ENCODE results near the gene FXYD3.

FXYD3 gene

DNA sequence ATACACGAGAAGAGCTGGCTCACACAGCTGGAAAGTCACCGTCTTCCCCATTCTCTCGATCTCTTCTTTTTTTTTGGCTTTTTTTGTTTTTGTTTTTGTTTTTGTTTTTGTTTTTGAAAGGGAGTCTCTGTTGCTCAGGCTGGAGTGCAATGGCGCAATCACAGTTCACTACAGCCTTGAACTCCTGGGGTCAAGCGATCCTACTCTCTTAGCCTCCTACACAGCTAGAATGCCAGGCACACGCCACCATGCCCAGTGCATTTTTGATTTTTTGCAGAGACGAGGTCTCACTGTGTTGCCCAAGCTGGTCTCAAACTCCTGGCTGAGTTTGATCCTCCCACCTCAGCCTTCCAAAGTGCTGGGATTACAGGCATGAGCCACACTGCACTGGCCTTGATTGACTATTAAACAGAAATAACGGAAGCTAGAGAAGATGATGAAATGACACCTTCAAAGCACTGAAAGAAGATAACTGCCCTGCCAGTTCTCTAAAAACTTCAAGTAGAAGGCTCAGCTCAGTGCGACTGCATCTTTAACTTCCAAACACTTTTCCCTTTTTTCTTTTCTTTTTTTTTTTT lies 4.0 kb downstream of the FXYD3 start:
- FAIRE-seq (no peak), DNase-seq (ENCODE audit: insufficient read length, low spot score) (no peak)
- TF ChIP-seq, protein P1, sequence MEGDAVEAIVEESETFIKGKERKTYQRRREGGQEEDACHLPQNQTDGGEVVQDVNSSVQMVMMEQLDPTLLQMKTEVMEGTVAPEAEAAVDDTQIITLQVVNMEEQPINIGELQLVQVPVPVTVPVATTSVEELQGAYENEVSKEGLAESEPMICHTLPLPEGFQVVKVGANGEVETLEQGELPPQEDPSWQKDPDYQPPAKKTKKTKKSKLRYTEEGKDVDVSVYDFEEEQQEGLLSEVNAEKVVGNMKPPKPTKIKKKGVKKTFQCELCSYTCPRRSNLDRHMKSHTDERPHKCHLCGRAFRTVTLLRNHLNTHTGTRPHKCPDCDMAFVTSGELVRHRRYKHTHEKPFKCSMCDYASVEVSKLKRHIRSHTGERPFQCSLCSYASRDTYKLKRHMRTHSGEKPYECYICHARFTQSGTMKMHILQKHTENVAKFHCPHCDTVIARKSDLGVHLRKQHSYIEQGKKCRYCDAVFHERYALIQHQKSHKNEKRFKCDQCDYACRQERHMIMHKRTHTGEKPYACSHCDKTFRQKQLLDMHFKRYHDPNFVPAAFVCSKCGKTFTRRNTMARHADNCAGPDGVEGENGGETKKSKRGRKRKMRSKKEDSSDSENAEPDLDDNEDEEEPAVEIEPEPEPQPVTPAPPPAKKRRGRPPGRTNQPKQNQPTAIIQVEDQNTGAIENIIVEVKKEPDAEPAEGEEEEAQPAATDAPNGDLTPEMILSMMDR (IDR thresholded peaks at IDR 0.05; ENCODE audit: insufficient read depth, missing control alignments) = no peak

DNA sequence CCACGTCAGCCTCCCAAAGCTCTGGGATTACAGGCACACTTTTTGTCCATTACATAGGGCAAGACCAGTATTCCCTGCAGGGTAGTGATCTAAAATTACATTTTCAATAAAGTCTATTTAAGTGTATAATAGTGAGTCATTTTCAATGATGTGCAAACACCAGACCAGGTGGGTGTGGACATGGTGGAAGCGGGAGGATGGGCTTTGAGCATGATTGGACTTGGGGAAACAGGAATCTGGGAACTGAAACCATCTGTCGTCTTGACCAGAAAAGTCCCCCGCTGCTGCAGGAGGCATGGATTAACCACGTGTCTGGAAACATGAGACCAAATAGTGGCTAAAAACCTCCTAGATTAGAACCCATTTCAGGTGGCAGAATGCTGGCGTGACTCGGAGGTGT lies 4.9 kb downstream of the FXYD3 start:
- FAIRE-seq (no peak), DNase-seq (ENCODE audit: insufficient read length, low spot score) (no peak)
- TF ChIP-seq, protein P1 (IDR thresholded peaks at IDR 0.05; ENCODE audit: insufficient read depth, missing control alignments) = no peak

DNA sequence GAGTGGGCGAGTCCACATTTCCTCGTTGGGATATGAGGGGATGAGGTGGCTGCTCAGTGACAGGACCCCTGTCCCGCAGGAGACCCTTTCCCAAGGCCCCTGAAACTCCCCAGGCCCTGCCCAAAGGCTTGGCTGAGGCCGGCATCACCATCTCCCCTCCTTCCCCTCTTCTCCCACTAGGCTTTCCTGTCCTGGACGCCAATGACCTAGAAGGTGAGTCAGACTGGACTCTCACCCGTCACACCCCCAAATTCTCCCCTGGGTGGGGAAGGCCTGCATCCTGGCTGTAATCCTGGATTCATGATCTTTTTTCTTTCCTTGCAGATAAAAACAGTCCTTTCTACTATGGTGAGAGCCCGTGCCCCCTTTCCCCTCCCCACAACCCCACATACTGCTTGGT lies 5.3 kb downstream of the FXYD3 start:
- DNase-seq (ENCODE audit: insufficient read length, low spot score) (no peak), FAIRE-seq (no peak)
- TF ChIP-seq, protein P1 (IDR thresholded peaks at IDR 0.05; ENCODE audit: insufficient read depth, missing control alignments) = no peak

DNA sequence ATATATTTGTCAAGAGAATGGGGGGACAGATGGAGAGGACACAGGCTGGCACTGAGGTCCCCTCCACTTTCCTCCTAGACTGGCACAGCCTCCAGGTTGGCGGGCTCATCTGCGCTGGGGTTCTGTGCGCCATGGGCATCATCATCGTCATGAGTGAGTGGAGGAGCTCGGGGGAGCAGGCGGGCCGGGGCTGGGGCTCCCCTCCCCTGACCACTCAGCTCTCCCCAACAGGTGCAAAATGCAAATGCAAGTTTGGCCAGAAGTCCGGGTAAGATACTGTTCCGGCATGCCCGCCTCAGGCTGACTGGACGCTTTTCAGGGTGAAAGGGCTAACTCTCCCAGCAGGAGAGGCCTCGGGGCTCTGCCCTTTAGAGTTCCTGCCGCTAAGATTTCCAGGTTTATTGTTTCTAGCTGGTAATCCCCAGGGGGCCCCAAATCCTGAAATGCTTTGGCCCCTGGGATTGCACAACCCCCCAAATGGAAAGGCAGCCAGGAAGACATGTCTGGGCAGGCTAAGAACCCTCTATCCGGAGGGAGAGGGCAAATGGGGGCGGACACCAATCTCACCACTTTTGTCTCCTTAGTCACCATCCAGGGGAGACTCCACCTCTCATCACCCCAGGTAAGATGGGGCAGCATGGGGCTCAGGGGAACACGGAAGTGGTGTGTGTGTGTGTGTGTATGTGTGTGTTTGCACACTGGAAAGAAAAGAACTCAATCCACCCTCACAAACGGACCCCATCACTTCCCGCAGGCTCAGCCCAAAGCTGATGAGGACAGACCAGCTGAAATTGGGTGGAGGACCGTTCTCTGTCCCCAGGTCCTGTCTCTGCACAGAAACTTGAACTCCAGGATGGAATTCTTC lies 7.3 kb downstream of the FXYD3 start:
- TF ChIP-seq, protein P1 (IDR thresholded peaks at IDR 0.05; ENCODE audit: insufficient read depth, missing control alignments) = no peak
- no peak for DNase-seq (ENCODE audit: insufficient read length, low spot score)
- no peak for FAIRE-seq

DNA sequence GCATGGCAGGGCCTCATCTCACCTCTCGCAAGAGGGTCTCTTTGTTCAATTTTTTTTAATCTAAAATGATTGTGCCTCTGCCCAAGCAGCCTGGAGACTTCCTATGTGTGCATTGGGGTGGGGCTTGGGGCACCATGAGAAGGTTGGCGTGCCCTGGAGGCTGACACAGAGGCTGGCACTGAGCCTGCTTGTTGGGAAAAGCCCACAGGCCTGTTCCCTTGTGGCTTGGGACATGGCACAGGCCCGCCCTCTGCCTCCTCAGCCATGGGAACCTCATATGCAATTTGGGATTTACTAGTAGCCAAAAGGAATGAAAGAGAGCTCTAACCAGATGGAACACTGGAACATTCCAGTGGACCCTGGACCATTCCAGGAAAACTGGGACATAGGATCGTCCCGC lies 8.0 kb downstream of the FXYD3 start:
- DNase-seq (ENCODE audit: insufficient read length, low spot score) (no peak), FAIRE-seq (no peak)
- TF ChIP-seq, protein P1 (IDR thresholded peaks at IDR 0.05; ENCODE audit: insufficient read depth, missing control alignments) = no peak

DNA sequence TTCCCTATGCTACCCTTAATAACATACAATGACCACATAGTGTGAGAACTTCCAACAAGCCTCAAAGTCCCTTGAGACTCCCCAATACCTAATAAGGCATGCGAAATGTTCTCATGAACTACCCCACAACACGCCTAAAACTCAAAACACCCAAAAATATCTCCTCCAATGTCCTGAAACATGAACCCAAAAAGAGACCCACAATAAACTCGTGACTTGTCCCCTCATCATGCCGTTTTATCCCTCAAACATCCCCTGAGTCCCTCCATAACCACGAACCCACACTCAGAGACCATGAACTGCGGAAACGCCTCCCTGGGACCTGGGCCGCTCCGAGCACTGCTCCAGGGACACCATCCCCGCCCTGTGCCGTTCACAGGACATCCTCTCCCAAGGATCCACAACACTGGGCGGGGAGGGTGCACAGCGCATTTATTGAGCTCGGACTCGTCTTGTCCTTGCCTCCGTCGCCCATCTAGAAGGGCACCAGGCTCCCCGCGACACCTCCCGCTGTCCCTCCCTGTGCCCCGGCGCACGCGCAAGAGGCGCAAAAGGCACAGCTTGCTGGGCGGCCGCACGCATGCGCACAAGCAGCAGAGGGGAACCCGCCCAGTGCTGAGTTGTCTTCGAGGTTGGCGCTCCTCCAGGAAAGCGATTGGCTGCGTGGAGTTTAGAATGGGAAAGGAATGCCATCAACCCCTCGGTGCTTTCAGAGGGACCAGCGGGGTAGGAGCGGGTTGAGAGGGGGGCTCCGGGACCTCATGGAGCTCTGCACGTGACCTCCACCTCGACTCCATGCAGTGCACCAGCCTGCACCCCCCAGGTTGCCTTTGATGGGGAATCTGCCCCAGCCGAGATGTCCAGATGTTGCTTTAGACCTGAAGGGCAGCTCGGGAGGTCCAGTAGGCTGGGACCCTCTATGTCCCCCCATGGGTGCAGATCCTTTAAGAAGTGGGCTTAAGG lies 8.8 kb downstream of the FXYD3 start:
- DNase-seq (ENCODE audit: insufficient read length, low spot score) = no peak
- TF ChIP-seq, protein P1 (IDR thresholded peaks at IDR 0.05; ENCODE audit: insufficient read depth, missing control alignments) = no peak
- FAIRE-seq = no peak
